ENCODE measurements around the gene COX15.

GRCh38 chr10:99740933-99741559 lies 9.1 kb upstream of the COX15 start:
- TF ChIP-seq CTCF (IDR thresholded peaks at IDR 0.05) (no peak), POLR2A (IDR thresholded peaks at IDR 0.05) (no peak)

All from stomach (tissue), 4 donors.